Measurements from ENCODE around the gene DCLRE1B.

DCLRE1B gene

GRCh38 chr1:113929750-113930498, 24.8 kb downstream of the DCLRE1B start (continued):
- TF ChIP-seq, protein P1, sequence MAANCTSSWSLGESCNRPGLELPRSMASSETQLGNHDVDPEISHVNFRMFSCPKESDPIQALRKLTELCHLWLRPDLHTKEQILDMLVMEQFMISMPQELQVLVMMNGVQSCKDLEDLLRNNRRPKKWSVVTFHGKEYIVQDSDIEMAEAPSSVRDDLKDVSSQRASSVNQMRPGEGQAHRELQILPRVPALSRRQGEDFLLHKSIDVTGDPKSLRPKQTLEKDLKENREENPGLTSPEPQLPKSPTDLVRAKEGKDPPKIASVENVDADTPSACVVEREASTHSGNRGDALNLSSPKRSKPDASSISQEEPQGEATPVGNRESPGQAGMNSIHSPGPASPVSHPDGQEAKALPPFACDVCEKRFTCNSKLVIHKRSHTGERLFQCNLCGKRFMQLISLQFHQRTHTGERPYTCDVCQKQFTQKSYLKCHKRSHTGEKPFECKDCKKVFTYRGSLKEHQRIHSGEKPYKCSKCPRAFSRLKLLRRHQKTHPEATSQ (tag by site-specific recombination; IDR thresholded peaks at IDR 0.05) = no peak
- TF ChIP-seq, protein P2, sequence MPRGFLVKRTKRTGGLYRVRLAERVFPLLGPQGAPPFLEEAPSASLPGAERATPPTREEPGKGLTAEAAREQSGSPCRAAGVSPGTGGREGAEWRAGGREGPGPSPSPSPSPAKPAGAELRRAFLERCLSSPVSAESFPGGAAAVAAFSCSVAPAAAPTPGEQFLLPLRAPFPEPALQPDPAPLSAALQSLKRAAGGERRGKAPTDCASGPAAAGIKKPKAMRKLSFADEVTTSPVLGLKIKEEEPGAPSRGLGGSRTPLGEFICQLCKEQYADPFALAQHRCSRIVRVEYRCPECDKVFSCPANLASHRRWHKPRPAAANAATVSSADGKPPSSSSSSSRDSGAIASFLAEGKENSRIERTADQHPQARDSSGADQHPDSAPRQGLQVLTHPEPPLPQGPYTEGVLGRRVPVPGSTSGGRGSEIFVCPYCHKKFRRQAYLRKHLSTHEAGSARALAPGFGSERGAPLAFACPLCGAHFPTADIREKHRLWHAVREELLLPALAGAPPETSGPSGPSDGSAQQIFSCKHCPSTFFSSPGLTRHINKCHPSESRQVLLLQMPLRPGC (tag by site-specific recombination; IDR thresholded peaks at IDR 0.05) = no peak
- TF ChIP-seq ZNF404 (tag by site-specific recombination; IDR thresholded peaks at IDR 0.05) (no peak), ZSCAN16 (tag by site-specific recombination; IDR thresholded peaks at IDR 0.05) (no peak), GLI4 (tag by site-specific recombination; IDR thresholded peaks at IDR 0.05) (no peak), ZNF473 (tag by site-specific recombination; IDR thresholded peaks at IDR 0.05) (no peak), ZNF202 (tag by site-specific recombination; IDR thresholded peaks at IDR 0.05; ENCODE audit: borderline replicate concordance) (no peak), SETDB1 (IDR thresholded peaks at IDR 0.05; ENCODE audit: insufficient read length, low read length) (no peak), FEZF1 (tag by site-specific recombination; IDR thresholded peaks at IDR 0.05) (no peak), ZNF223 (tag by site-specific recombination; IDR thresholded peaks at IDR 0.05) (no peak), ZNF658 (tag by site-specific recombination; IDR thresholded peaks at IDR 0.05) (no peak), ZNF221 (tag by site-specific recombination; IDR thresholded peaks at IDR 0.05; ENCODE audit: borderline replicate concordance) (no peak), ZBTB26 (tag by site-specific recombination; optimal IDR thresholded peaks at IDR 0.05) (peak; percentile 44), KLF7 (tag by site-specific recombination; IDR thresholded peaks at IDR 0.05; ENCODE audit: borderline replicate concordance) (no peak), KLF10 (tag by site-specific recombination; IDR thresholded peaks at IDR 0.05) (no peak), KLF1 (tag by site-specific recombination; IDR thresholded peaks at IDR 0.05) (peak; percentile 60; the same call in 1 of the 2 replicates), PRDM4 (tag by site-specific recombination; IDR thresholded peaks at IDR 0.05) (no peak), ZNF580 (tag by site-specific recombination; IDR thresholded peaks at IDR 0.05) (no peak), ZFP69B (tag by site-specific recombination; IDR thresholded peaks at IDR 0.05) (no peak), ZNF626 (tag by site-specific recombination; IDR thresholded peaks at IDR 0.05) (no peak), ZNF23 (tag by site-specific recombination; IDR thresholded peaks at IDR 0.05; ENCODE audit: borderline replicate concordance) (no peak), IKZF3 (tag by site-specific recombination; IDR thresholded peaks at IDR 0.05) (no peak)
- TF ChIP-seq, protein P3, sequence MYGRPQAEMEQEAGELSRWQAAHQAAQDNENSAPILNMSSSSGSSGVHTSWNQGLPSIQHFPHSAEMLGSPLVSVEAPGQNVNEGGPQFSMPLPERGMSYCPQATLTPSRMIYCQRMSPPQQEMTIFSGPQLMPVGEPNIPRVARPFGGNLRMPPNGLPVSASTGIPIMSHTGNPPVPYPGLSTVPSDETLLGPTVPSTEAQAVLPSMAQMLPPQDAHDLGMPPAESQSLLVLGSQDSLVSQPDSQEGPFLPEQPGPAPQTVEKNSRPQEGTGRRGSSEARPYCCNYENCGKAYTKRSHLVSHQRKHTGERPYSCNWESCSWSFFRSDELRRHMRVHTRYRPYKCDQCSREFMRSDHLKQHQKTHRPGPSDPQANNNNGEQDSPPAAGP (tag by site-specific recombination; IDR thresholded peaks at IDR 0.05) = no peak
- TF ChIP-seq, protein P4, sequence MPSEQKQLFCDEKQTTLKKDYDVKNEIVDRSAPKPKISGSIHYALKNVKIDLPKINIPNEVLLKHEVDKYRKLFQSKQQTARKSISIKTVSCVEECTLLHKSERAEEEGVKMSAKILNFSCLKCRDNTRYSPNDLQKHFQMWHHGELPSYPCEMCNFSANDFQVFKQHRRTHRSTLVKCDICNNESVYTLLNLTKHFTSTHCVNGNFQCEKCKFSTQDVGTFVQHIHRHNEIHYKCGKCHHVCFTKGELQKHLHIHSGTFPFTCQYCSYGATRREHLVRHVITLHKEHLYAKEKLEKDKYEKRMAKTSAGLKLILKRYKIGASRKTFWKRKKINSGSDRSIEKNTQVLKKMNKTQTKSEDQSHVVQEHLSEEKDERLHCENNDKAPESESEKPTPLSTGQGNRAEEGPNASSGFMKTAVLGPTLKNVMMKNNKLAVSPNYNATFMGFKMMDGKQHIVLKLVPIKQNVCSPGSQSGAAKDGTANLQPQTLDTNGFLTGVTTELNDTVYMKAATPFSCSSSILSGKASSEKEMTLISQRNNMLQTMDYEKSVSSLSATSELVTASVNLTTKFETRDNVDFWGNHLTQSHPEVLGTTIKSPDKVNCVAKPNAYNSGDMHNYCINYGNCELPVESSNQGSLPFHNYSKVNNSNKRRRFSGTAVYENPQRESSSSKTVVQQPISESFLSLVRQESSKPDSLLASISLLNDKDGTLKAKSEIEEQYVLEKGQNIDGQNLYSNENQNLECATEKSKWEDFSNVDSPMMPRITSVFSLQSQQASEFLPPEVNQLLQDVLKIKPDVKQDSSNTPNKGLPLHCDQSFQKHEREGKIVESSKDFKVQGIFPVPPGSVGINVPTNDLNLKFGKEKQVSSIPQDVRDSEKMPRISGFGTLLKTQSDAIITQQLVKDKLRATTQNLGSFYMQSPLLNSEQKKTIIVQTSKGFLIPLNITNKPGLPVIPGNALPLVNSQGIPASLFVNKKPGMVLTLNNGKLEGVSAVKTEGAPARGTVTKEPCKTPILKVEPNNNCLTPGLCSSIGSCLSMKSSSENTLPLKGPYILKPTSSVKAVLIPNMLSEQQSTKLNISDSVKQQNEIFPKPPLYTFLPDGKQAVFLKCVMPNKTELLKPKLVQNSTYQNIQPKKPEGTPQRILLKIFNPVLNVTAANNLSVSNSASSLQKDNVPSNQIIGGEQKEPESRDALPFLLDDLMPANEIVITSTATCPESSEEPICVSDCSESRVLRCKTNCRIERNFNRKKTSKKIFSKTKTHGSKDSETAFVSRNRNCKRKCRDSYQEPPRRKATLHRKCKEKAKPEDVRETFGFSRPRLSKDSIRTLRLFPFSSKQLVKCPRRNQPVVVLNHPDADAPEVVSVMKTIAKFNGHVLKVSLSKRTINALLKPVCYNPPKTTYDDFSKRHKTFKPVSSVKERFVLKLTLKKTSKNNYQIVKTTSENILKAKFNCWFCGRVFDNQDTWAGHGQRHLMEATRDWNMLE (tag by site-specific recombination; conservative IDR thresholded peaks at IDR 0.05; ENCODE audit: low read depth) = no peak
- TF ChIP-seq, protein P5, sequence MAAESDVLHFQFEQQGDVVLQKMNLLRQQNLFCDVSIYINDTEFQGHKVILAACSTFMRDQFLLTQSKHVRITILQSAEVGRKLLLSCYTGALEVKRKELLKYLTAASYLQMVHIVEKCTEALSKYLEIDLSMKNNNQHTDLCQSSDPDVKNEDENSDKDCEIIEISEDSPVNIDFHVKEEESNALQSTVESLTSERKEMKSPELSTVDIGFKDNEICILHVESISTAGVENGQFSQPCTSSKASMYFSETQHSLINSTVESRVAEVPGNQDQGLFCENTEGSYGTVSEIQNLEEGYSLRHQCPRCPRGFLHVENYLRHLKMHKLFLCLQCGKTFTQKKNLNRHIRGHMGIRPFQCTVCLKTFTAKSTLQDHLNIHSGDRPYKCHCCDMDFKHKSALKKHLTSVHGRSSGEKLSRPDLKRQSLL (tag by site-specific recombination; IDR thresholded peaks at IDR 0.05) = no peak

Measured in HEK293 (cell line).